Measurements from ENCODE around the gene MAP2K7. TPM values are rescaled to one million over a fixed set of nuclear protein-coding genes. Genes with fewer than 3 reads are reported as not detected.

Gene MAP2K7
- total RNA-seq, 1 donor from 2014 or later: 24.2 TPM

DNA sequence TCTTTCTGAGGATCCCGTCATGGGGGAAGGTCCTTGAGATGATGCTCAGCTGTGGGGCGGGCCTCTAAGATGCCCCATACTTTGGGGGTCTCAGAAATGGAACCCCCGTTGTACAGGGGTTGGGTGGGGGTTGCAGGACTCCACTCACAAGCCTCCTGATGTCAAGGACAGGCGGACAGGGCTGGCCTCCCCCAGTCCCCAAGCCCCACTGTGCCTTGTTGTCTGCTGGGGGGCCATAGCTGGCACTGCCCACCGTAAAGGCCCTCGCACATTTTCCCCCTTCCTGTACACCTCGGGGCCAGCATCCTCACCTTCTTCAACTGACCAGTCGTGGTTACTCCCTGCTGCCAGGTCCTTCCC lies 19.1 kb downstream of the MAP2K7 start:
- TF ChIP-seq, protein P1, sequence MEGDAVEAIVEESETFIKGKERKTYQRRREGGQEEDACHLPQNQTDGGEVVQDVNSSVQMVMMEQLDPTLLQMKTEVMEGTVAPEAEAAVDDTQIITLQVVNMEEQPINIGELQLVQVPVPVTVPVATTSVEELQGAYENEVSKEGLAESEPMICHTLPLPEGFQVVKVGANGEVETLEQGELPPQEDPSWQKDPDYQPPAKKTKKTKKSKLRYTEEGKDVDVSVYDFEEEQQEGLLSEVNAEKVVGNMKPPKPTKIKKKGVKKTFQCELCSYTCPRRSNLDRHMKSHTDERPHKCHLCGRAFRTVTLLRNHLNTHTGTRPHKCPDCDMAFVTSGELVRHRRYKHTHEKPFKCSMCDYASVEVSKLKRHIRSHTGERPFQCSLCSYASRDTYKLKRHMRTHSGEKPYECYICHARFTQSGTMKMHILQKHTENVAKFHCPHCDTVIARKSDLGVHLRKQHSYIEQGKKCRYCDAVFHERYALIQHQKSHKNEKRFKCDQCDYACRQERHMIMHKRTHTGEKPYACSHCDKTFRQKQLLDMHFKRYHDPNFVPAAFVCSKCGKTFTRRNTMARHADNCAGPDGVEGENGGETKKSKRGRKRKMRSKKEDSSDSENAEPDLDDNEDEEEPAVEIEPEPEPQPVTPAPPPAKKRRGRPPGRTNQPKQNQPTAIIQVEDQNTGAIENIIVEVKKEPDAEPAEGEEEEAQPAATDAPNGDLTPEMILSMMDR (IDR thresholded peaks at IDR 0.05; ENCODE audit: borderline replicate concordance): no peak
- intact Hi-C loops (cut with micrococcal nuclease): no loop called here
- H3K27ac ChIP-seq (replicated peaks): no peak overlapping the region
- no peak for DNase-seq
- H3K27me3 ChIP-seq (ENCODE audit: low read depth): peaks cover 17% of the 10 kb centered on the region
- H3K4me3 ChIP-seq: no peak overlapping the region
- no peaks in the 10 kb centered on the region for H3K9me3 ChIP-seq (replicated peaks)
- peaks cover 71% of the 10 kb centered on the region for H3K4me1 ChIP-seq
- peaks cover 15% of the 10 kb centered on the region for H3K36me3 ChIP-seq

DNA sequence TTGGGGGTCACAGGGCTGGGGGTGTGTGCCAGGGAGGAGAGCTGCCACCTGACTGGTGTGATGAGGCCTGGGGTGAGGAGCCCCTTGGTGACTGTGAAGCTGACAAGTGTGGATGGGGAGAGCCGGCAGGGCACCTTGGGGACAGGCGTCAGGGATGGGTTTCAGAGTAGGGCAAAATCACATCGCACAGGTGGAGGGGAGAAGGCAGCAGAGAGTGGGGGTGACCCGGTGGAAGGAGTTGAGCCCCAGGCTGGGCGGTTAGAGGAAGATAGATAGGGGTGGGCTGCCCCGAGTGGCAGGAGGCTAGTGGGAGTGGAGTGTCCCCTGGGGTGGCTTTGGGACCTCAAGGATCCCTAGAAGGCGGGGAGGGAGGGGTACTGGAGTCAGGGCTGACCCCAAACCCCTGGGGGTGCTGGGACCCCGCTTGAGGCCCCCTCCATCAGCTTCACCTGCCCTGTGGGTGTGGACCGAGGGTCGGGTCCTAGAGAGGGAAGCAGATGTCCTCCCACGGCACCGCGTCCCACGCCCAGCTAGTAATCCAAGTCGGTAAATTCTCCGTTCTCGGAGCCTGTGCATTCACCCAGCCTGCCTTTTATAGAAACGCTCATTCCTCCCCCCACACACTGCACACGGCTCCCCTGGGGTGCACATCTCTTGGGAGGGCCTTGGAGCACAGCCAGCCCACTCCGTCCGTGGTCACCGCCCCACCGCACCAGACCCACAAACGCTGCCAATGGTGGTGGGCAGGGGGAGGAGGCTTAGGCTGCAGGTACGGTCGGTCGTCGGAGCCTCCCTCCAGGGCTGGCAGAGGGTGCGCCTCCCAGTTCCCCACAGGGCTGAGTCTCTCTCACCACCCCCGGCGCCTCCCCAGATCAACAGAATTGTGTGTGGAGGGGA lies 19.9 kb downstream of the MAP2K7 start:
- Histone ChIP-seq H3K4me1 (peaks cover 71% of the 10 kb centered on the region), H3K9me3 (replicated peaks) (no peaks in the 10 kb centered on the region), H3K4me3 (no peak overlapping the region), H3K27me3 (ENCODE audit: low read depth) (peaks cover 10% of the 10 kb centered on the region), H3K36me3 (peaks cover 15% of the 10 kb centered on the region), H3K27ac (replicated peaks) (no peak overlapping the region)
- no peak for DNase-seq
- TF ChIP-seq, protein P1 (IDR thresholded peaks at IDR 0.05; ENCODE audit: borderline replicate concordance): no peak
- intact Hi-C loops (cut with micrococcal nuclease): no loop called here

DNA sequence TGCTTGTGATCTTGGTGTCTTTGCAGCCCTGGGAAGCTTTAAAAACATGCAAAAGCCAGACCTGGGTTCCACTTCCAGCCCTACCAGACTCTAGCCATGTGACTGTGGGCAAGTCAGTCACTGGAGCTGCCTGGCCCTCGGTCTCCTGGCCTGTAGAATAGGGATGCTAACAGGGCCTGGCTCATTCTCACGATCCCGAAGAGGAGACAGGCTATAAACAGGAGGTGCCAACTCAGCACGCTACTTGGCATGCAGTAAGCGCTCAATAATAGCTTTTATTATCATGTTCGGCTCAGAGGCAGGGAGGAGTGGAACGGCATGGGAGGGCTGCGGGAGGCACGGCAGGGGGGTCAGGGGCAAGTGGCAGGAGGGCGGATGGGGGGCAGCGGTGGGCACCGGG lies 20.6 kb downstream of the MAP2K7 start:
- peaks cover 71% of the 10 kb centered on the region for H3K4me1 ChIP-seq
- TF ChIP-seq, protein P1 (IDR thresholded peaks at IDR 0.05; ENCODE audit: borderline replicate concordance): no peak
- H3K4me3 ChIP-seq: no peak overlapping the region
- H3K36me3 ChIP-seq: peaks cover 15% of the 10 kb centered on the region
- no peak for DNase-seq
- no peak overlapping the region for H3K27ac ChIP-seq (replicated peaks)
- no peaks in the 10 kb centered on the region for H3K9me3 ChIP-seq (replicated peaks)
- intact Hi-C loops (cut with micrococcal nuclease): no loop called here
- H3K27me3 ChIP-seq (ENCODE audit: low read depth): peaks cover 3% of the 10 kb centered on the region

DNA sequence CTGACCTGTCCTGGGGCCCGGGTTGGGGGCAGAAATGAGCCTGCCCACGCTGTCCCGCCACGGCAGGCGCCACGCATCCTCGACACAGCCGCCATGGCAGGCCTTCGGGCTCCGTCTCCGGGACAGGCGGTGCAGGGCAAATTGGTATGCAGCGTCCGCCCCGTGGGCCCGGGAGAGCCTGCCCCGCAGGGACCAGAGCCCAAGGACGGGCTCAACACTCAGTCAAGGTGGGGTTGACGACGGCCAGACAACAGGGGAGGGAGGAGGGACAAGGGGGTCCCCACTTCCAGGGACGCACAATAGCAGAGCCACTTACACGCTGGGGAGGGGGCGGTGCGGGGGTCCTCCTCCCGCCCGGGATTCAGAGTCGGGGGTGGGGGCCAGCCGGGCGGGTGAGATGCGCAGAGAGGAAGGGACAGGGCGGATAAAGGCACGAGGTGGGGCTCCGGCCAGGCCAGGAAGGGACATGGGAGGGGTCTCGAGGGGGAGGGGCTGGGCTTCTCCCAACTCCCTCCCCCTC lies 21.0 kb downstream of the MAP2K7 start:
- Histone ChIP-seq H3K36me3 (peaks cover 15% of the 10 kb centered on the region), H3K4me3 (peak overlapping the region; percentile 65), H3K27ac (replicated peaks) (no peak overlapping the region), H3K27me3 (ENCODE audit: low read depth) (no peaks in the 10 kb centered on the region), H3K4me1 (peaks cover 71% of the 10 kb centered on the region), H3K9me3 (replicated peaks) (no peaks in the 10 kb centered on the region)
- TF ChIP-seq, protein P1 (IDR thresholded peaks at IDR 0.05; ENCODE audit: borderline replicate concordance): no peak
- intact Hi-C loops (cut with micrococcal nuclease): no loop called here
- DNase-seq: no peak

DNA sequence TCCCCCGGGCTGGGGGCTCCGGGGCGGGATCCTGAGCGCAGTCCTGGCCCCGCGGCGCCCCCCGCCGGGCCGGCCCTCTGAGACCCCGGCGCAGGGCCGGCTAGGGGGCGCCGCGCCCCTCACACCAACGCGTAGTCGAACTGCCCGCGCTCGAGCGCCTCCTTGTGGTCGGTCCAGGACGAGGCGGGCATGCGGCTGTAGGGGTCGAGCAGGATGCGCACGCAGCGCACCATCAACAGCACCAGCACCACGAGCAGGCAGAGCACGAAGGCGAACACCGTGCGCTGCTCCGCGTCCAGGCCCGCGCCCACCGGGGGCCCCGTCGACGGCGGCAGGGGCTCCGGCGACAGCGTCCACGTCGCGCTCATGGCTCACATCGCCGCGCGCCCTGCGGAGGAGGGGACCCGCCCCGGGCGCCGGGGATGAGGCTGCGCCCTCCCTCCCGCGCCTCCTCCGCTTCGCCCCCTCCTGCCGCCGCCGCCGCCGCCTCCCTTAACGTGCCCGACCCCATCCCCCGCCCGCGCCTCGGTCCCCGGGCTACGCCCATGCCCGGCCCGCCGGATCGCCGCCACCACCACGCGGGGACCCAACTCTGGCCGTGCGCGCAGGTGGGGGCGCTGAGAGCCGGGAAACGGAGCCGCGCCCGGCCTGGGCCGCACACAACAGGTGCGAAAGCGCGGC lies 21.6 kb downstream of the MAP2K7 start:
- Histone ChIP-seq H3K27ac (replicated peaks) (no peak overlapping the region), H3K36me3 (peaks cover 16% of the 10 kb centered on the region), H3K27me3 (ENCODE audit: low read depth) (no peaks in the 10 kb centered on the region), H3K9me3 (replicated peaks) (no peaks in the 10 kb centered on the region), H3K4me1 (peaks cover 69% of the 10 kb centered on the region), H3K4me3 (peak overlapping the region; percentile 65)
- peak; percentile 50 for DNase-seq
- TF ChIP-seq, protein P1 (IDR thresholded peaks at IDR 0.05; ENCODE audit: borderline replicate concordance): peak; percentile 83
- intact Hi-C loops (cut with micrococcal nuclease): no loop called here
